IMR-90 (cell line): ENCODE results near the gene ACTA2. TPM values are rescaled to one million over a fixed set of nuclear protein-coding genes. Genes with fewer than 3 reads are reported as not detected.

Experiments used
- ATAC-seq: fragments of 200-7000 bp; cut with Tn5 transposase; 2 replicates; pipeline ENCODE4 v1.9.1; 2020; ENCODE audit warnings: low read depth, mild to moderate bottlenecking, moderate library complexity
- BruUV-seq: library from RNA; stranded (reverse); fragments of 400-500 nt; replicated peaks from 2 replicates; lab custom pipeline; 2021; lab: Mats Ljungman, UMichigan
- CTCF ChIA-PET: fragments of 300-600 bp; formaldehyde crosslinking; extraction: SDS; loops from one replicate; lab custom pipeline; 2021; ENCODE audit warnings: antibody characterized with exemption; lab: Yijun Ruan, JAX
- POLR2A ChIA-PET: fragments of 300-600 bp; sonication (Branson Sonifier 250); formaldehyde crosslinking; loops from one replicate; lab custom pipeline; 2022; ENCODE audit warnings: antibody characterized with exemption; ENCODE audit not compliant: unreplicated experiment; lab: Charles Lee
- DNase-seq: peaks from one replicate; pipeline ENCODE4 v3.0.0; 2013
- H2AFZ ChIP-seq: replicated peaks from 2 replicates; pipeline ENCODE3; 2013; ENCODE audit warnings: low read length, mild to moderate bottlenecking; ENCODE audit not compliant: poor library complexity
- H2AK5ac ChIP-seq: 2 replicates; pipeline ENCODE4 v1.6.1; 2013; ENCODE audit warnings: low read depth, low read length, inconsistent platforms
- H2AK9ac ChIP-seq: replicated peaks from 2 replicates; pipeline ENCODE3; 2013; ENCODE audit warnings: mild to moderate bottlenecking, low read depth, low read length, moderate library complexity; ENCODE audit not compliant: poor library complexity
- H2BK120ac ChIP-seq: 2 replicates; pipeline ENCODE4 v1.6.1; 2013; ENCODE audit warnings: low read depth, low read length, inconsistent platforms
- H2BK15ac ChIP-seq: 3 replicates; pipeline ENCODE4 v1.6.1; 2013; ENCODE audit warnings: low read depth, low read length, inconsistent platforms
- H2BK20ac ChIP-seq: 2 replicates; pipeline ENCODE4 v1.6.1; 2013; ENCODE audit warnings: low read depth, mild to moderate bottlenecking, inconsistent platforms, low read length, moderate library complexity
- H2BK5ac ChIP-seq: 2 replicates; pipeline ENCODE4 v1.6.1; 2013; ENCODE audit warnings: mild to moderate bottlenecking, low read depth, low read length, inconsistent platforms; ENCODE audit not compliant: poor library complexity, severe bottlenecking
- H3K14ac ChIP-seq: replicated peaks from 2 replicates; pipeline ENCODE4 v1.6.1; 2013; ENCODE audit warnings: low read depth, low read length, inconsistent platforms
- H3K18ac ChIP-seq: 2 replicates; pipeline ENCODE4 v1.6.1; 2013; ENCODE audit warnings: low read depth, low read length, control low read depth
- H3K23ac ChIP-seq: 2 replicates; pipeline ENCODE4 v1.6.1; 2013; ENCODE audit warnings: low read depth, low read length, inconsistent platforms
- H3K27ac ChIP-seq: 2 replicates; pipeline ENCODE4 v1.5.1; 2013; ENCODE audit warnings: mild to moderate bottlenecking, control low read depth, low read length; ENCODE audit not compliant: insufficient read depth
- H3K27me3 ChIP-seq: 2 replicates; pipeline ENCODE4 v1.6.1; 2013; ENCODE audit warnings: low read length; ENCODE audit not compliant: control insufficient read depth, insufficient read depth
- H3K36me3 ChIP-seq: 2 replicates; pipeline ENCODE4 v1.6.1; 2013; ENCODE audit warnings: low read length, mixed read lengths; ENCODE audit not compliant: control insufficient read depth, insufficient read depth
- H3K4ac ChIP-seq: 2 replicates; pipeline ENCODE4 v1.6.1; 2013; ENCODE audit warnings: low read depth, low read length, inconsistent platforms
- H3K4me1 ChIP-seq: 2 replicates; pipeline ENCODE4 v1.6.1; 2013; ENCODE audit warnings: low read length, mixed read lengths; ENCODE audit not compliant: control insufficient read depth, insufficient read depth
- H3K4me2 ChIP-seq: 2 replicates; pipeline ENCODE4 v1.6.1; 2013; ENCODE audit warnings: low read depth, mild to moderate bottlenecking, control low read depth, low read length, moderate library complexity
- H3K4me3 ChIP-seq: 2 replicates; pipeline ENCODE4 v1.5.1; 2013; ENCODE audit warnings: low read depth, mild to moderate bottlenecking, control low read depth, low read length, moderate library complexity; ENCODE audit not compliant: insufficient read depth
- H3K56ac ChIP-seq: 2 replicates; pipeline ENCODE4 v1.6.1; 2013; ENCODE audit warnings: low read length, inconsistent platforms; ENCODE audit not compliant: insufficient read depth; ENCODE audit errors: extremely low read depth
- H3K79me1 ChIP-seq, 2 experiments: 2 replicates each; pipeline ENCODE4 v1.6.1; 2013; ENCODE audit warnings: low read length in 2 of 2, inconsistent platforms in 1 of 2, low read depth in 1 of 2
- H3K9ac ChIP-seq: 2 replicates; pipeline ENCODE4 v1.6.1; 2013; ENCODE audit warnings: low read depth, low read length, control low read depth
- H3K9me1 ChIP-seq: 2 replicates; pipeline ENCODE4 v1.6.1; 2013; ENCODE audit warnings: low read length, inconsistent platforms; ENCODE audit not compliant: insufficient read depth
- H3K9me3 ChIP-seq: 2 replicates; pipeline ENCODE4 v1.6.1; 2013; ENCODE audit warnings: low read length; ENCODE audit not compliant: control insufficient read depth, insufficient read depth
- H4K20me1 ChIP-seq: 2 replicates; pipeline ENCODE4 v1.6.1; 2013; ENCODE audit warnings: low read length, inconsistent platforms; ENCODE audit not compliant: insufficient read depth
- H4K5ac ChIP-seq: 2 replicates; pipeline ENCODE4 v1.6.1; 2013; ENCODE audit warnings: mild to moderate bottlenecking, low read depth, low read length, control low read depth
- H4K8ac ChIP-seq, 2 experiments: 2 replicates each; pipeline ENCODE4 v1.6.1; 2013; ENCODE audit warnings: low read depth in 2 of 2, low read length in 2 of 2, control low read depth in 1 of 2, inconsistent platforms in 1 of 2
- H4K91ac ChIP-seq: 2 replicates; pipeline ENCODE4 v1.6.1; 2013; ENCODE audit warnings: low read depth, low read length, inconsistent platforms; ENCODE audit not compliant: insufficient read depth
- BHLHE40 ChIP-seq: fragments of 150-350 bp; IDR thresholded peaks from 2 replicates; pipeline ENCODE4 v1.6.1; 2016; ENCODE audit warnings: mild to moderate bottlenecking, low read depth, low read length
- CEBPB ChIP-seq: IDR thresholded peaks from 2 replicates; pipeline ENCODE4 v1.6.1; 2012; ENCODE audit warnings: low read depth, low read length, improper control_type of control experiment
- CHD1 ChIP-seq: IDR thresholded peaks from 2 replicates; pipeline ENCODE4 v1.6.1; 2012; ENCODE audit warnings: low read depth, low read length, improper control_type of control experiment
- CTCF ChIP-seq: conservative IDR thresholded peaks from 2 replicates; pipeline ENCODE4 v1.5.1; 2012; ENCODE audit warnings: mild to moderate bottlenecking, low read depth, low read length, improper control_type of control experiment
- MAFK ChIP-seq: IDR thresholded peaks from 2 replicates; pipeline ENCODE4 v1.6.1; 2012; ENCODE audit warnings: low read depth, low read length, improper control_type of control experiment
- MAZ ChIP-seq: IDR thresholded peaks from 2 replicates; pipeline ENCODE4 v1.6.1; 2012; ENCODE audit warnings: low read depth, mild to moderate bottlenecking, low read length, improper control_type of control experiment, moderate library complexity, borderline replicate concordance
- MXI1 ChIP-seq: IDR thresholded peaks from 2 replicates; pipeline ENCODE4 v1.6.1; 2012; ENCODE audit warnings: low read depth, mild to moderate bottlenecking, low read length, moderate library complexity, borderline replicate concordance
- NFE2L2 ChIP-seq: fragments of 150-350 bp; IDR thresholded peaks from 2 replicates; pipeline ENCODE4 v1.6.1; 2016; ENCODE audit warnings: low read depth, mild to moderate bottlenecking, low read length
- POLR2A ChIP-seq: IDR thresholded peaks from 2 replicates; pipeline ENCODE4 v1.6.1; 2012; ENCODE audit warnings: mild to moderate bottlenecking, low read depth, low read length
- RAD21 ChIP-seq: IDR thresholded peaks from 2 replicates; pipeline ENCODE4 v1.6.1; 2012; ENCODE audit warnings: low read length, improper control_type of control experiment
- RCOR1 ChIP-seq: IDR thresholded peaks from 2 replicates; pipeline ENCODE4 v1.6.1; 2012; ENCODE audit warnings: mild to moderate bottlenecking, low read length, improper control_type of control experiment; ENCODE audit not compliant: insufficient replicate concordance
- RFX5 ChIP-seq: IDR thresholded peaks from 2 replicates; pipeline ENCODE4 v1.8.0; 2012; ENCODE audit warnings: low read depth, mild to moderate bottlenecking, low read length, moderate library complexity
- SMC3 ChIP-seq: fragments of 150-350 bp; IDR thresholded peaks from 2 replicates; pipeline ENCODE4 v1.6.1; 2016; ENCODE audit warnings: low read depth, mild to moderate bottlenecking, antibody characterized with exemption, low read length, moderate library complexity
- USF2 ChIP-seq: fragments of 150-350 bp; IDR thresholded peaks from 2 replicates; pipeline ENCODE4 v1.6.1; 2017; ENCODE audit warnings: mild to moderate bottlenecking, antibody characterized with exemption, low read length, low read depth
- dilution Hi-C: fragments of 300-500 bp; cut with HindIII; formaldehyde crosslinking; loops from one replicate; pipeline ENCODE4 v1.14.3; 2018; ENCODE audit warnings: low sequenced_read_pairs; ENCODE audit not compliant: unreplicated experiment
- in situ Hi-C: fragments of 300-500 bp; cut with MboI; formaldehyde crosslinking; loops from 3 replicates; pipeline ENCODE4 v1.14.3; 2019; ENCODE audit warnings: low sequenced_read_pairs, inconsistent platforms, mixed read lengths
- intact Hi-C: fragments of 100-400 bp; cut with micrococcal nuclease; formaldehyde crosslinking; loops from 2 replicates; pipeline ENCODE4 v1.10.0; 2022
- polyA plus RNA-seq, 3 experiments: library from polyadenylated mRNA; depleted of rRNA; stranded (reverse); fragments of >200 nt; gene quantifications; 2 replicates each; pipeline ENCODE4 v1.2.3, GENCODE V29; 2012; ENCODE audit warnings: low replicate concordance in 1 of 3
- total RNA-seq: library from RNA; depleted of rRNA; stranded (reverse); fragments of >200 nt; gene quantifications from 2 replicates; pipeline ENCODE4 v1.2.3, GENCODE V29; 2012
- TF ChIP-seq, protein P1 (sequence below): fragments of 150-350 bp; IDR thresholded peaks from 2 replicates; pipeline ENCODE4 v1.6.1; 2016; ENCODE audit warnings: low read depth, mild to moderate bottlenecking, low read length, moderate library complexity, borderline replicate concordance

Gene ACTA2
- total and polyA plus RNA-seq, 2 of the 4 experiments (the other 2 are of a cell fraction) = 978 to 1,235 TPM

- Histone ChIP-seq H3K4me3 (no peak overlapping the region), H3K4ac (peak overlapping the region; percentile 41; the same call in 1 of the 2 replicates), H3K14ac (peak overlapping the region; percentile 18; the same call in 1 of the 2 replicates), H3K79me1 (peaks cover 10 to 51% of the 10 kb centered on the region in 2 experiments; a peak in 3 of 4 replicates), H2AK9ac (no peak overlapping the region), H3K9me1 (peaks cover 14% of the 10 kb centered on the region), H2BK120ac (peak overlapping the region; percentile 30), H3K4me1 (peaks cover 34% of the 10 kb centered on the region), H3K27me3 (no peaks in the 10 kb centered on the region), H3K27ac (peak overlapping the region; percentile 13; the same call in 1 of the 2 replicates), H2BK20ac (peak overlapping the region; percentile 7; the same call in 1 of the 2 replicates), H3K9me3 (no peaks in the 10 kb centered on the region), H3K36me3 (peaks cover 2% of the 10 kb centered on the region; the same call in 1 of the 2 replicates), H2AK5ac (0 out of 2 replicates have a peak overlapping the region, but pooled peaks have one; percentile 3), H3K18ac (peak overlapping the region; percentile 14; the same call in 1 of the 2 replicates), H4K91ac (peak overlapping the region; percentile 5; the same call in 1 of the 2 replicates), H3K56ac (0 out of 2 replicates have a peak overlapping the region, but pooled peaks have one; percentile 8), H4K8ac (peak overlapping the region; percentile 2 to 24; a peak in 2 of 4 replicates), H2AFZ (no peak overlapping the region), H4K20me1 (no peaks in the 10 kb centered on the region), H3K23ac (peak overlapping the region; percentile 80), H3K4me2 (peak overlapping the region; percentile 20), H3K9ac (peak overlapping the region; percentile 40; the same call in 1 of the 2 replicates), H4K5ac (0 out of 2 replicates have a peak overlapping the region, but pooled peaks have one; percentile 39), H2BK15ac (peak overlapping the region; percentile 54; the same call in 1 of the 3 replicates), H2BK5ac (peak overlapping the region; percentile 43)
- DNase-seq (no peak), ATAC-seq (no peak)
- in situ Hi-C loops (no loop called here), dilution Hi-C loops (no loop called here), intact Hi-C loops (no loop called here)
- POLR2A ChIA-PET = no interaction called here
- no peak for TF ChIP-seq CTCF
- TF ChIP-seq RCOR1 = no peak
- no peak for TF ChIP-seq POLR2A
- no peak for TF ChIP-seq RAD21
- no peak for TF ChIP-seq NFE2L2
- no peak for TF ChIP-seq SMC3
- TF ChIP-seq, protein P1, sequence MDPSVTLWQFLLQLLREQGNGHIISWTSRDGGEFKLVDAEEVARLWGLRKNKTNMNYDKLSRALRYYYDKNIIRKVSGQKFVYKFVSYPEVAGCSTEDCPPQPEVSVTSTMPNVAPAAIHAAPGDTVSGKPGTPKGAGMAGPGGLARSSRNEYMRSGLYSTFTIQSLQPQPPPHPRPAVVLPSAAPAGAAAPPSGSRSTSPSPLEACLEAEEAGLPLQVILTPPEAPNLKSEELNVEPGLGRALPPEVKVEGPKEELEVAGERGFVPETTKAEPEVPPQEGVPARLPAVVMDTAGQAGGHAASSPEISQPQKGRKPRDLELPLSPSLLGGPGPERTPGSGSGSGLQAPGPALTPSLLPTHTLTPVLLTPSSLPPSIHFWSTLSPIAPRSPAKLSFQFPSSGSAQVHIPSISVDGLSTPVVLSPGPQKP = no peak
- TF ChIP-seq CEBPB = no peak
- no peak for TF ChIP-seq MXI1
- TF ChIP-seq BHLHE40 = no peak
- no peak for TF ChIP-seq MAZ
- TF ChIP-seq MAFK = no peak
- no peak for TF ChIP-seq USF2
- no peak for TF ChIP-seq RFX5
- no peak for TF ChIP-seq CHD1
- CTCF ChIA-PET = no interaction called here
- no TSS peak for BruUV-seq
Measured at GRCh38 chr10:88886557-88886956, 66.0 kb downstream of the ACTA2 start.
